NOMO-1 treated with DMSO at 0.1 percent for 48 hours (cell line): ENCODE measurements around the gene HEATR5B.
A peak's percentile ranks its signal among the peaks of the same experiment; 100 is the strongest.

Experiments
- DNase-seq: peaks from one replicate; lab custom pipeline; 2025; ENCODE audit not compliant: unreplicated experiment; lab: John Stamatoyannopoulos, UW

The HEATR5B gene

DNA sequence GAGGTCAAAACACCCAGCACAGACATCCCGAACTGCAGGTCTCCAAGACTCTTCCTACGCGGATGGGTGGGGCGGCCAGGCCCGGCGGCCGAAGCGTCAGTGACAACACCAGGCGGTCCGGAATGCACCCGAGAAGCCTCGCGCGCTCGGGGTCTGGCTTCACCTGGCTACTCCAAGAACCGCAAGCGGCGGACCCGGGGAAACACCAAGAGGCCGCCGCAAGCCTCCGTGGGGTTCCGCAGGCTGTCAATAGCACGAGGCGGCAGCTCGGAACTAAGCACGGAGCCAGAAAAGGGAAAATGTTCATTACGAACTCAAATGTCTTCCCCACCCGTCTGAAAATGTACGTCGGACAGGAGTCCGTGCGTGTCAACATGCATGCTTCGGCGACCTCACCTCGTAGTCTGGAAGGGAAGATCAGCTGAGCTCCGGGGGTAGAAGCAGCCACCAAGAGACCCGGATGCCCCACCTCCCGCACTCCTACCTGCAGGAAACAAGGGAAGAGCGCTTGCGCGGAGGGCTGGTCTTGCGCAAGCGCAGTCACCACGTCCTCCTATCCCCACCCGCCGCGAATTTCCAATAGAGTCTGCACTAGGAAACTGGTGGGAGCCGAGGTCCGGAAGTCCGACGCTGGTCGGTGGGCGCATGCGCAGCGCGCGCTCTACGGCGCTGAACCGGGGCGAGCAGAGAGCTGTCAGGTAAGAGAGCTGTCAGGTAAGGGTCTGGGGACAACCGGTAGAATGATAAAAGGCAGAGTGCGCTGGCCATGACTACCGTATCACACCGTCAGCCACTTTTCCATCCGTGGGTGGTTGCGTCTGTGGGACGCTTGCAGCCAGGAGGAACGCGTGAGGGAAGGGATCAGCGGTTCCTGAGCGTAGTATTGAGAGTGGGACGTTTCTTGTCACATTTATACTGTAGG is at the start of gene HEATR5B, which contains the start of gene GPATCH11:
HEATR5B (minus strand) TSS at position 500 of the 922 bp plus-strand sequence. CDS start 958 bp downstream, outside the sequence.
GPATCH11 (plus strand) TSS at position 646 of the 922 bp plus-strand sequence. CDS start 3,864 bp downstream, outside the sequence.
- peak; percentile 90 for DNase-seq

DNA sequence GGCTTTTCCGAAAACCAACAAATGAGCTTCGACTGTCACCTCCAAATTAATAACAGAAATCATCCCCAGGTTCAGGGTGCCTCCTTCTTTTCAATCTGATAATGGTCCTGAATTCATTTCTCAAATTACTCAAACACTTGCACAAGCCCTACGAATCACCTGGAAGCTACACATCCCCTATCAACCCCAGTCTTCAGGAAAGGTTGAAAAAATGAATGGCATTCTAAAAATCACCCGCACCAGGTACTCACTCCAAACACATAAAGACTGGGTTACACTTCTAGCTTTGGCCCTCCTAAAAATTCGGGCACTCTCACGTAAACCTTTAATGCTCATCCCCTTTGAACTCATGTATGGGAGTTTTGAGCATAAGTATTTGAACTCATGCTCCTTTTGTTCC is 48.7 kb upstream of the HEATR5B start:
- DNase-seq, result no peak

DNA sequence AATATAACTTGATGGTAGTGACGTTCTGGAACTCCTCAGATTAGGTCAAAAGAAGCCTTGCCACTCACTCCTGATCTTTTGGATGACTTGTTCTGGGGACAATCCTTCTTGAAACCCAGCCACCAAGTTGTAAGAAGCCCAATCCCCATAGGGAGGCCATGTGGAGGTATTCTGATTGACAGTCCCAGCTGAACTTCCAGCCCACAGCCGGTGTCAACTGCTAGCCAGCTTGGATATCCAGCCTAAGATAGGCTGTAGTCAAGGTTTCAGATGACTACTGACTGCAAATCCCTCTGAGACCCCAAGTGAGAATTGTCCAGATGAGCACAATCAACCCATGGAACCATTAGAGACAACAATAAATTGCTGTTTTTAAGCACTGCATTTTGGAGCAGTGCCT is 41.2 kb upstream of the HEATR5B start:
- no peak for DNase-seq

DNA sequence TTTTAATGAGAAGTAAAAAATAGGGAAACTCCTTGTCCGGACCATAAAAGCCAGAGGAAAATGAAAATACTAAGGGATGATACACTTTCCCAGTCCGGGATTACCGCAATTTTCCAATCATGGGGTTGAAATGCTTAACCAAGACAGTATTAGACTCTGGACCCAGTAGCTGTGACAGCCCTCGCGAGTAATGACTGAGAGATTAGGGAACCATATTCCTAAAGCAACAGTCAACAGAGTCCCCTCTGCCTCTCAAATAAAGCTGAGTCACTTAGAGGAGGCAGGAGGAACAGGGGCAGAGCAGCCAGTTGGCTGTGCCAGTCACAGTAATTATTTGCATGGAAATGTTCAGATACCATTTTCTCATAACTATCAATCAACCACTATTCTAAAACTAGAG is 35.0 kb upstream of the HEATR5B start:
- DNase-seq, result no peak

DNA sequence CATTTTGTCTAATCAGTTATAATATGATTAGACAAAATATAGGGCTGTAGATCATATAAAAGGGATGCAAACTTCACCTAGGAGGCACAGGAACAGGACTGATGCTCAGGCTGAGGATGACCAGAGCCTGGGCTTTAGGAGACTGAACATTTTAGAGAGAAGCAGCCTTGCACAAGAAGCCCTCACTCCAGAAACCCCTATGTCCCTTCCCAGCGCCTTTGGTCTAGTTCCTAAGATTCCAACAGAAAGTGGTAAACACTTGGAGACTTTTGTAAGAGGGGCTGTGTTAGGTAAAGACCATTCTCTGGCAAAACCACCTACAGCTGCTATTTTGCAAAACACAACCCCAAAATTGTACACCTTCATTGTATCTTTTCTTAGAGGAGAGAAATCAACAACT is 33.4 kb upstream of the HEATR5B start:
- DNase-seq, result no peak

DNA sequence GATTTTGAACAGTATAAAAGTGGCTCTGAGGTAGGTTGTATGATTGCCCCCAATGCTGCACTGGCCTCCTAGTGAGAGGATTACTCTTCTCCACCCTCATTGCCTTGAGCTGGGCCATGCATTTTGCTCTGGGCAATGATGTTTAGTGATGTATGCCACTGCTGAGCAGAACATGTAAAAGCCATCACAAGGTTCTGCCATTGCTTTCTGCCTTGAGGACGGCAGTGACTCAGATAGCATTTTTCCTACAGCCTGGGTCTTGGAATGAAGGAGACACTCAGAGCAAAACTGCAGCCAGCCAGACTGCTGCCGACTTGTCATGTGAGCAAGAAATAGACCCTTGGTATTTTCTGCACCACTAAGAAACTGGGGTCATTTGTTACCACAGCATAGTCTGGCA is 27.8 kb upstream of the HEATR5B start:
- no peak for DNase-seq

DNA sequence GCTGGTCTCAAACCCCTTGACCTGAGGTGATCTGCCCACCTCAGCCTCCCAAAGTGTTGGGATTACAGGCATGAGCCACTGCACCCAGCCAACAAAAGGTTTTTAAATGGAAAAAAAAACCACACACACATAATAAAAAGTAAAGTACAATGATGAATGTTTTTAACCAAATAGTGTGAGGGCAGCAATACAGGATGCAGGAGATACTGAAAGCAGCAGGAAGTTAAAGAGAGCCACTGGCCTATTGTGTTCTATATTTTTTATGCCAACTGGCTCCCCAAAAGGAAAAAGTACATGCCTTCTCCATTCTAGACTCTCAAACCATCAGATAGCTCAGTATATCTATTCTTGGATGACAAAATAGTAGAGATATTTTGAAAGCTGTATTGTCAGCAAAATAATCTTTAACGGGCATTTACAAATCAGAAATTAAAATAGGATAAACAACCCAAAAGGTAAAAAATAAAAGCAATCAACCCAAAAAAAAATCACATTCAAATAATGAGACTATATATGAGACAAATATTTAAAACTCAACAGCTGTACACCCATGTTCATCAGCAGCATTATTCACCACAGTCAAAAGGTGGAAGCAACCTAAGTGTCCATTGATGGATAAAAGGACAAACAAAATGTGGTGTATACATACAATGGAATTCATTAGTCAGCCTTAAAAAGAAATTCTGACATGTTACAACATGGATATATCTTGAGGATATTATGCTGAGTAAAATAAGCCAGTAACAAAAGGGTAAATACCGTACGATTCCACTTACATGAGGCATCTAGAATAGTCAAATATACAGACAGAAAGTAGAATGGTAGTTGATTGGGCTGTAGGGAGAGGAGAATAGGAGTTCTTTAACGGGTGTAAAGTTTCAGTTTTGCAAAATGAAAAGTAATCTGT is 26.4 kb upstream of the HEATR5B start:
- no peak for DNase-seq

DNA sequence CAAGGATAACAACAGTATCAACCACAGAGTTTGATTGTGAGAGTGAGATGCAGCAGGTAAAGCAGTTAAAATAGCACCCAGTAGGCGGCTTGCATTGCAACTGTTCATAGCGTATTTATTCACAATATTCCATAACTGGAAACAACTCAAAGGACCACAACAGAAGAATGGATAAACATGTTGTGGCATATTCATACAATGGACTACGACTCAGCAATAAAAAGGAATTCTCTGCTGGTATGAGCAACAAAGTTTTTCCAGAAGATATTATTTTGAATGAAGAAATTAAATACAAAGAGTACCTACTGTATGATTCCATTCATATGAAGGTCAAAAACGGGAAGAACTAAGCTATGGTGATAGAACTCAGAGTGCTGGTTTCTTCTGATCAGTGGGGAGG is 25.4 kb upstream of the HEATR5B start:
- no peak for DNase-seq

DNA sequence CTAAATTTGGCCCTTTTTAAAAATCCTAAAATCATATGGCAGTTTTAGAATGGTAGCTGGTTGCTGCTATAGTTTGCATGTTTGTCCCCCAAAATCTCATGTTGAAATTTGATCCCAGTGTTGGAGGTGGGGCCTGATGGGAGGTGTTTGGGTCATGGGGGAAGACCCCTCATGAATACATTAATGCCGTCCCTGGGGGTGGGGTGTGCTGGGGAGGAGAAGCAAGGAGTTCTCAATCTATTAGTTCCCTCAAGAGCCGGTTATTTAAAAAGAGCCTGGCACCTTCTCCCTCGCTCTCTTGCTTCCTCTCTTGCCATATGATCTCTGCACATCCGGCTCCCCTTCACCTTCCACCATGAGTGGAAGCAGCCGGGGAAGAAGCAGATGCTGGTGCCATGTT is 21.0 kb upstream of the HEATR5B start:
- DNase-seq, result no peak

DNA sequence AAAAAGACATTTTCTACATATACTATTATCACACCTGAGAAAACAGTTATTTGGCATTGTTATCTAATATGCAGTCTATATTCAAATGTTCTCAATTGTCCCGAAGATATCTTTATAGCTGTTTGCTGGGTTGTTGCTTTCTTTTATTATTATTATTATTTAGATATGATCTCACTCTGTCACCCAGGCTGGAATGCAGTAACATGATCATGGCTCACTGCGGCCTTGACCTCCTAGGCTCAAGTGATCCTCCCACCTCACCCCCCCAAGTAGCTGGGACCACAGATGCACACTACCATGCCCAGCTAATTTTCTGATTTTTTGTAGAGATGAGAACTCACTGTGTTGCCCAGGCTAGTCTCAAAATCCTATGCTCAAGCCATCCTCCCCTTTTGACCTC is 20.0 kb upstream of the HEATR5B start:
- DNase-seq, result no peak

DNA sequence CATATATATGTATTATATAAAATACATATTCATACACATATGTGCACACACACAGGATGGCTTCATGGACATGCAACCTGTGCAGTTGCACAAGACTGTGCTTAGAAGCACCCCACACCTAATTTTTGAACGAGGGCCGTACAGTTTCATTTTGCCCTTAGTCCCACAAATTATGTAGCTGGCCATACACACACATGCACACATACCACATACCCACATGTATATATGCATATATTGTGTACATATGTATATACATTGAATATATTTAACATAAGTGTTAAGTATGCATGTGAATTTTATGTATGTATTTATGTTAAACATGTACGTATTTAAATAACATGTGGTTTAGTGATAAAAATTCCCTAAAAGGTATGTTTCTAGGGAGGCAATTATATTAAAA is 18.4 kb upstream of the HEATR5B start:
- no peak for DNase-seq

DNA sequence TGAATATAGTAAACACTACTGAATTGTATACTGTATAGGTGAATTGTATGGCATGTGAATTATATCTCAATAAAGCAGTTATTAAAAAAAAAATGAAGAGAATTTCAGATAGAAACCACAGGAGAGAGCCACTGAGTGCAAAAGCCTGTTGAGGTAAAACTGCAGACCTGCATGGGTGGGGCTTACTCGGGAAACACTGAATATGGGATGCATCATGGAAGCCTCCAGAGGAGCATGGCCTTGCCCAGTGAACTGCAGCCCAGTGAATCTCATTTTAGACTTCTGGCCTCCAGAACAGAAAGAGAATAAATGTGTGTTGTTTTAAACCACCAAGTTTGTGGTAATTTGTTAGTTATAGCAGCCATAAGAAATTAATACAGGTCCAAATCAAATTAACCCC is 15.9 kb upstream of the HEATR5B start:
- DNase-seq, result no peak

DNA sequence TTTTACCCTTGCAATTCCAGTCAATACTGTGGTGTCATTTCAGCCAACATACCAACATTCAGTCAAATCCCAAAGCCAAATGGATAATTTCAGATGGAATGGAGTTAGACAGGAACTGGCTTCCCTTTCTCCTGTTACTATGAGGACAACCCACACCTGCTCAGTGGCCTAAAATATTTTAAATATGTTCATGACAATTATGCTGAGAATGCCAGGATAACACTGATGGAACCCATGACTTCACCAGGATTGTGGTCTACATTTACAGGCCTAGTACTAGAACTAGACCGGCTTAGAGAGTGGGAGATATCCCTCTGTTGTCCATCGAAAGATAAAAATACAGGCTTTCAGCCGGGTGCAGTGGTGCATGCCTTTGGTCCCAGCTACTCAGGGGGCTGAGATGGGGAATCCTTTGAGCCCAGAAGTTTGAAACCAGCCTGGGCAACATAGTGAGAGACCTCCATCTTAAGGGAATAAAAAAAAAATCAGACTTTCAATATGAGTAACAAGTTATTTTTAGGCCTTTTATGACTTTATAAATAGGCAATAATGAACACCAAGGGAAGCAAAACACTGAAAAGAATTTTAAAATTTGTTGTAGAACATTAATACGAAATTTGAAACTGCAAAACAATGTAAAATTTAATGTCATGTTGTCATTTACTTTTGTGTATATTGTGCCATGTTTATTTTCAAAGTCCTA is 14.4 kb upstream of the HEATR5B start:
- no peak for DNase-seq

DNA sequence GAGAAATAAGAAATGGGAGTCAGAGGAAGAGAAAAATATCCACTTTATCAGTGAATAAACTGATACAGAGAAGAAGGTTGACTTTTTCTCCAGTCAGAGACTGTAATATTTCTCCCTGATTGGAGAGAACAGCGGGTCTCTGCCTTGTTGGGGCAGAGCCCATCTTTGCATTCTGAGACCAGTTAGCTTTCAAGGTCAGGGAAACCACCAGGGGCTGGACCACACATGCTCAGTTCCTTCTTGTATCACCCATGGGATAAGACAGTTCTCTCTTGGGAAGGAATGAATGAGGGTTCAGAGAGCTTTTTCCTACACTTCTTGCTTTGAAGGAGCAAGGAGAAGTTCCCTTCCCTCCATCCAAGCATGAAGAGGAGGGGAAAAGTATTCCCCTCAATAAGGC is 12.4 kb upstream of the HEATR5B start:
- DNase-seq, result no peak

DNA sequence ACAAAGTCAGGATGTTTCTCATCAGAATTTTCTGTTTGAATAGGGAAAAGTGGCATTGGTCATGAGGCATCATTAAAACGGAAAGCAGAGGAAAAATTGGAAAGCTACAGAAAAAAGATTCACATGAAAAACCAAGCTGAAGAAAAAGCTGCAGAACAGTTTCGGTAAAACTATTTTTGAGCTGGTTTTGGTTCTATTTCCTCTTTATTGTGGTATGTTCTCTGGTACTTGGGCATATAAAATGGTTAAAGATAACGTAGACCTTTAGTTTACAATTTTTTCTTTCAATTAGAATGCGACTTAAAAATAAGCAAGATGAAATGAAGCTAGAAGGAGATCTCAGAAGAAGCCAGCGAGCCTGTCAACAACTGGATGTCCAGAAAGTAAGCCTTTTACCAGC is 7.7 kb upstream of the HEATR5B start:
- peak; percentile 20 for DNase-seq

DNA sequence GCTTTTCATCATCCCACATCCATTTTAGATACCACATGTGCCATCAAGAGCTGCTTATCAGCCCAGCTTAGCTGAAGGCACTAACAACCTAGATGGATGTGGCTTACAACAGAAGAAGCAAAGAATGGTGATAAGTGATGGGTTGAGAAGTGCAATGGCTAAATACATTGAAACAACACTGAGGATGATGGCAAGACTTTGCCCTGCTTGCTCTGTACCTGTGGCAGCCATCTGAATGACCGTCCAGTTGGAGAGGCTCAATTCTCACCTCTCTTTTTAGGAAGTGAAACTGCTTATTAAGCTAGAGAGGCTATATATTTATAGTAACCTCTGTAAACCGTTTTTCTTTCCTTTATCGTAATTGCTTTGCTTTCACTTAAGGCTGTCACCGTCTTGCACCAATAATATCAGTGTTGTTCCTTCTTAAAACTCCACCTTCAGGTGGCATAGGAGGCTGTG is 5.9 kb upstream of the HEATR5B start:
- DNase-seq, result peak; percentile 80

DNA sequence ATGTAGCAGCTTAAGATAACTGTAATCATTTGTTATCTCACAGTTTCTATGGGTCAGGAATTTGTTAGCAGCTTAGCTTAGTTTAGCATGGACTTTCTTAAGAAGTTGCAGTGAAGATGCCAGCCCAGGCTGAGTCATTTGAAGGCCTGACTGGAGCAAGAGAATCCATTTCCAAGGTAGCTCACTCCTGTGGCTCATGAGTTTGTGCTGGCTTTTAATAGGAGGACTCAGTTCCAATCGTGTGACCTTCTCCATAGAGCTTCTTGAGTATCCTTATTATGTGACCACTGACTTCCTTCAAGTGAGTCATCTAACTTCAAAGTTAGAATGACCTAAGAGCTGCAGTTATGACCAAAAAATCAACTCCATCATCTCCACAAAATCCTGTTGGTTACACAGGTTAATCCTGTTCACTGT is 1.6 kb upstream of the HEATR5B start:
- peak; percentile 50 for DNase-seq

DNA sequence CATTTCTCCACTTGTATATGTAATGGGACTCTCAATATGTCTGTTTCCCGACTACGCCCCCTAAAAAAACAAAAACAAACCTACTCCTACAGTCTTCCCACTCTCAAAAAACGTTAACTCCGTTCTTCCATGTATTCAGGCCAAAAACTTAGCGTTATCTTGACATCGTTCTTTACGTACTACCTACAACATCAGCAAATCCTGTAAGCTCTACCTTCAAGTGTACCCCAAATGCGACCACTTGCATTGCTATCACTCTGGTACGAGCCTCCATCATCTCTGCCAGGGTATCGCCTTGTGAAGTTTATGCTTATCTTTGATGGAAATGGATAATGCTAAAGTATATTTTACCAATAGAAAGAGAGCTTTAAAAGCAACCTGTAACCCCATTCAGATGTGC is 625 bp upstream of the HEATR5B start:
- DNase-seq, result no peak

DNA sequence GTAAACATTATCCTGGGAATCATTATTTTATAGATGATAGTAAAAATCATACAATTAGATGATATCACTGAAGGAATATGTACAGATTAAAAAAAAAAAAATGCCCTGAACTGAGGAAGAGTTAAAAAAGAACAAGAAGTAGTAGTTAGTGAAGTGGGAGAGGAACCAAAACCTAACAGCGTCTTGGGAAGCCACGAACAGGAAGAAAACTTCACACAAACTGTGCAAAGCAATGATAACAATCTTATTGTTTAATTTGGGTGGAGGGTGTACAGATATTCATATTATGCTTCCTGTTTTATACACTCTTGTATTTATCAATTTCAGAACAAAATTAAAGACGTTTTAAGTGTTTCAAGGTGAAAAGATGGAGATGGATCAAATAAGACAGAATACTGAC is 3.5 kb downstream of the HEATR5B start:
- peak; percentile 28 for DNase-seq

DNA sequence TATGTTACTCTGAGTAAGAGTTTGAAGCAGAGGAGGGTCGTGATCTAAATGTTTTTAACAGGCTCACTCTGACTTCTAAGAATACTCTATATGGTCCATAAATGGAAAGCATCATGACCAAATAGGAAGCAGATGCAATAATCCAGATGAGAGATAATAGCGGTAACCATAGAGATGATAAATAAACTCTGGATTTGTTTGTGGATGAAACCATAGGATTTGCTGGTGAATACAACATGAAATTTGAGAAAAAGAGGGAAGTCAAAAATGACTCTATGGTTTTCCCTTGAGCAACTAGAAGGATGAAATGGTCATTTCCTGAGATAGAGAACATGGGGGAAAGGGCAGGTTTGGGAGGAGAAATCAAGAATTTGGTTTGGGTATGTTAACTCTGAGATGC is 3.9 kb downstream of the HEATR5B start:
- peak; percentile 1 for DNase-seq

DNA sequence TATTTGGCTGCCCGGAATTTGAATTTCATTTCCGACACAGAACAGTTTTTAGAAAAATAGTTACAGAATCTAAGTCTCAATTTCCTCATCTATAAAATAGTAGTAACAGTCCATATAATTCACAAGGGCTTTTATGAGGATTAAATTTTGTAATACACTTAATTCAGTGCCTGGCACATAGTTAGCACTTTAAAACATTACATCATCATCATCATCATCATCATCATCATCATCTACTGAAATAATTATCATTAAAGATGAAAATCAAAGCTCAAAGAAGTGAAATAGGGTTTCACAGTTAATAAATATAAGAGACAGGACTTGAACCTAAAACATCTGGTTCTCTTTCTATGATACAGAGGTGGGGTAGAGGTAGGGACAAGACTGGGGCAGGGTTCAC is 13.2 kb downstream of the HEATR5B start:
- no peak for DNase-seq
